CD1c-positive myeloid dendritic cell (primary cell): ENCODE measurements around the gene GDI1.
A peak's percentile ranks its signal among the peaks of the same experiment; 100 is the strongest.

Experiments used
- DNase-seq: peaks from one replicate; pipeline ENCODE4 v3.0.0-alpha.2; 2016; ENCODE audit errors: extremely low spot score

The GDI1 gene

GRCh38 chrX:154437971-154438893, 1.3 kb downstream of the GDI1 start:
- no peak for DNase-seq

GRCh38 chrX:154439841-154440240, 2.9 kb downstream of the GDI1 start:
- DNase-seq: no peak

- no peak for DNase-seq
Measured at GRCh38 chrX:154440623-154441357, 3.8 kb downstream of the GDI1 start.

GRCh38 chrX:154441564-154441963, 4.6 kb downstream of the GDI1 start:
- DNase-seq: no peak

- DNase-seq: no peak
Measured at GRCh38 chrX:154441984-154442707, 5.2 kb downstream of the GDI1 start.

GRCh38 chrX:154443479-154443910, 6.5 kb downstream of the GDI1 start:
- no peak for DNase-seq

- DNase-seq: peak; percentile 81
Measured at GRCh38 chrX:154443992-154444754, 7.2 kb downstream of the GDI1 start, which contains the start of gene FAM50A. Gene FAM50A (plus strand): TSS chrX:154444141. CDS start chrX:154444236, 95 bp downstream.

GRCh38 chrX:154444755-154445246, 7.8 kb downstream of the GDI1 start:
- no peak for DNase-seq

GRCh38 chrX:154445776-154446175, 8.8 kb downstream of the GDI1 start:
- DNase-seq: no peak

GRCh38 chrX:154446430-154446829, 9.5 kb downstream of the GDI1 start:
- no peak for DNase-seq

GRCh38 chrX:154448484-154448883, 11.5 kb downstream of the GDI1 start:
- no peak for DNase-seq

- no peak for DNase-seq
Measured at GRCh38 chrX:154449618-154450017, 12.7 kb downstream of the GDI1 start.

- no peak for DNase-seq
Measured at GRCh38 chrX:154450312-154450711, 13.4 kb downstream of the GDI1 start.

GRCh38 chrX:154452823-154453222, 15.9 kb downstream of the GDI1 start:
- no peak for DNase-seq

- DNase-seq: peak; percentile 45
Measured at GRCh38 chrX:154457491-154458115, 20.6 kb downstream of the GDI1 start.

- DNase-seq: peak; percentile 71
Measured at GRCh38 chrX:154458116-154458953, 21.4 kb downstream of the GDI1 start, which contains the start of gene PLXNA3. Gene PLXNA3 (plus strand): TSS chrX:154458281. CDS start chrX:154460184, 1,903 bp downstream.

- no peak for DNase-seq
Measured at GRCh38 chrX:154458954-154459778, 22.2 kb downstream of the GDI1 start.

GRCh38 chrX:154459832-154460231, 22.9 kb downstream of the GDI1 start:
- DNase-seq: no peak

GRCh38 chrX:154460326-154460725, 23.4 kb downstream of the GDI1 start:
- no peak for DNase-seq
